Putamen (tissue), 1 donor: ENCODE measurements around the gene SIM1.

Experiments
- DNase-seq: peaks from one replicate; pipeline ENCODE4 v3.0.0-alpha.2; 2016; ENCODE audit warnings: low spot score

The SIM1 gene

GRCh38 chr6:100353276-100354015 is 111.3 kb downstream of the SIM1 start:
- DNase-seq, result no peak

DNA sequence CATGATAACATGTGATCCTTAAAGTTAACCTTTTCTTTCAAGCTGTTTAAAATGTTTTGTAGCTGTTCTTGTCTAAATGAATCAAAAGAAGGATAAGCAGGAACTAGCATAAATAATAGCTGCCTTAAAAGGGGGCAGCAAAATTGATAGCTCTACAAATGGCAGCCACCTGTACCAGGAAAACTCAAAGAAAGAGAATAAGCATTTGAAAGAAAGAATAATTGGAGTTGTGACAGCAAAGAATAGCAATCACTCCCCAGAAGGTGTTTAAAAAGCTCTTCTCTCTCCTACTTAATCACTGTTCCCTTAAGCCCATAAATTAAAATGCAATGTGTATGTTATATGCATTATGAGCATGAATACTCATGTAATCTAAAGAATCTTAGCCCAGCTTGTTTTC is 114.6 kb downstream of the SIM1 start:
- no peak for DNase-seq

DNA sequence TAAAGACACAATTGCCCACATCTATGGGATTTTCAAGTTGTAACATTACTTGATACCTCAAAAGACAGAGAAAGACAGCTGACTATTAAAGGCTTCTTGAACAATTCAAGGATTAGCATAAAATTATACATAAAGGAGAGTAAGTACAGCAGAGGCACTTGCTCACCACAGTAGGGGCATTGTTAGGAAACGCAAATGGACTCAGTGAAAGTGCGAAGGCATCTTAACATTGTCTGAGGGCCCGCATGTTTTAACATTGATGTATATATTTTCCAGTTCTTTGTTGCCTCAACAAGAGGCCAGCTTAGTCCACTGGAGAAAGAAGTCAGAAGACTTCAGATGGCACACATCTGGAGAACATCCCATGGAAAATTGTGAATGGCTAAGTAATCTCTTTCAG is 115.4 kb downstream of the SIM1 start:
- no peak for DNase-seq

DNA sequence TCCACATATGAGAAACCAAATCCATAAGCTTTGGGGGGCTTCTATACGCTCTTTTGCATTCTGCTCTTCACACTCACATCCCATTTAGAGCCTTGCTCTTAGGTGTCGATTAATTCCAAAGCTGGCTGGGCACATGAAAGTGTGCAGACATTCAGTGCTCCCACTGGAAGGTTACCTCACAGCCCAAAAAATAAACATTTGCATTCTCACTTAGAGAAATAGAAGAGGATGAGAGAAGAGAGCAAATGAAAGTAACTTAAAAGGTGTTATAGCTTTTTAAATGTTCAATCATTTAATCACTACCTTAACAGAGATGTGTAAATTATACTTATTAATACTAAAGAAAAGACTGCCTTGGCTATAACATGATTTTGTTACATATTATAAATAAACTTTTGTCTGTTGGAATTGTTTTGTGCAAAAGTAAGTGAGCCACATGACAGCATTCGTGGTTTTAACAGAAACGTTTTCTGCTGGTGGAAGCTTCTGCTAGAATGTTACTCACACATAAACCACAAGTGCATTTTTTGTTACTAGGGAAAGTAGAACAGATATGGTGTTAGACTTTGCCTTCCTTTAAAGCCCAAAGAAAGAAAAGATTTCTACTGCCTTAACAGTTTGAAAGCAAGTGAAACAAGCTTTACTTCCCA is 116.7 kb downstream of the SIM1 start:
- DNase-seq, result no peak

DNA sequence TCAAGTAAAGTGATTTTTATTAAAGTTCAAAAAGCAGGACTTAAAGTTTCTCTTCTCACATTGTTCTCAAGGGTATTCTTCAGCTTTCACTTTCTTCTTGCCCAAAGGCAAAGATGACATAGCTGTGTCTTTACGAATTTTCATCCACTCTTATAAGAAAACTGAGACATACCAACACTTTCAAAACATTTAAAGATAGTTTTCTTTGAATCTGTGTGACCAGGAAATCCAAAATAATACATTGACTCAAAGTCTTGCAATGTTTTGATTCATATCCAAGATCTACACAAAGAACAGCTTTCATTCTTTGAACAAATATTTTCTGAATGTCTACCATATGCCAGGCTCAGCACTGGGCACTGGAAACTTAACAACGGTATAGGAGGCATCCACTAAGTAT is 117.9 kb downstream of the SIM1 start:
- no peak for DNase-seq

- DNase-seq, result no peak
These were observed 118.5 kb downstream of the SIM1 start for GRCh38 chr6:100346203-100346602.

DNA sequence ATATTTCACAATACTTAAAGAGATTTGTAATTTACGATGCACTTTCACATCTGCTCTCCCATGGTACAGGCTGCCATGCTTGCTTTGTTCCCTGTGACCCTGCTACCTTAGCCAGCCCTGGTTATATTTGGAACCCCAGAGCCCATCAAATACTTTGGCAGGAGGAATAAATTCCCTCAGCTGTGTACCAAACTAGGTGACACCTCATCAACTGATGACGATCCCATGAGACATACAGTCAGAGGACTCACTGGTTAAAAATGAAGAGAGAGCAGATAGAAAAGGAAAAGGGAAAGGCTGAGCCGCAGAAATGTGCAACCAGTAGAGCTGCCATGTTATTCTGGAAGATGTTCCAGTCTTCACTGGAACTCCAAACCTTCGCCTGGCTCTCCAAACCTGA is 120.0 kb downstream of the SIM1 start:
- DNase-seq, result no peak

DNA sequence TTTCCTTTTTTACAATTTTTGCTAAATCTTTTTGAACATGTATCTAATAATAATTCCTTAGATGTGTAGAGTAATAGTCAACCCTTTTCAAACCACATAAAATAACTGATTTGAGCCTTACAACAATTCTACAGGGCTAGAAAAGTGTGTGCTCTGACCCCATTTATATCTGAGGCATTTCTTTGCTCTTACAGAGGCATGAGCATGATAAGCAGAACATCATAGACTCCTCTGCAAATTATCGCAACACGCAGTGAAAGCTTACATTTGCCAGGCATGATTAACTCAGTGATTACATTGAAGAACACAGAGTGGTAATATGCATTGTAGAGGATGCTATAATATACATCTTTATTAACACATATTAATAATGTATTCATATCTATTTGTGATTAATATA is 120.4 kb downstream of the SIM1 start:
- DNase-seq, result no peak

GRCh38 chr6:100343316-100344077 is 121.2 kb downstream of the SIM1 start:
- DNase-seq, result no peak

DNA sequence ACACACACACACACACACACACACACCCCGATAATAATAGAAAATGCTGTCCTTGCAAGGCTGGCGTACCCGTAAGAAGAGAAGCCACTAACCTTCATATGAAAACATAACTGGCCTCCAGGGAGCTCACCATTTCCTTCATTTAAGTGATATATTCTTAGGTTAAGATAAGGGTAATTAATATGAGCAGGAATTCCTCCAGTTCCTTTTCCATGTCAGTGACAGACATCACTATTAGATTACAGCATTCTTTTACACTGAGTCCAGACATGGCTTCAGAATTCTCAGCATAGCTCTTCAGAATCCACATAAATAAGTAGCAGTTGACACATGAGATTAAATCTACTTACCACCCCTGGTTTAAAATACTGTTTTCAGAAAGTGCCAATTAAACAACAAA is 121.9 kb downstream of the SIM1 start:
- DNase-seq, result no peak

- no peak for DNase-seq
These were observed 125.0 kb downstream of the SIM1 start for GRCh38 chr6:100339574-100340255.

GRCh38 chr6:100338090-100338489 is 126.6 kb downstream of the SIM1 start:
- no peak for DNase-seq

GRCh38 chr6:100336876-100337275 is 127.8 kb downstream of the SIM1 start:
- DNase-seq, result no peak

DNA sequence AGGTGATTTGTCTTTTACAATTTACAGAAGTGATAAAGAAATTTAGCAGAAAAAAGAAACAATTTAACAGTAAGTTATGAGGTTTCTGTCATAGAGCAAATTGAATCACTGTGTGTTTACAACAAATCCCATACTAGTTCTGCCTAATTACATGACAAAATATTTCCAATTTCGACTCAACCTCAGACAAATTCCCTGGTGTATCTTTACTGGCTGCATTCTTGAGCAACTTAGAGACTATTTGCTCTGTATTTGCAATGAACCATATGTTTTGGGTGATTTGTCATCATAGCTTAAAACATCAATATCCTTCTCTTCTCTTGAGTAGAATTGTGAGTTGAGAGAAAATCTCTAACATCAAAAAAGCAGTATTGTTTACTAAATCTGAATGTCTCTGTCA is 128.7 kb downstream of the SIM1 start:
- DNase-seq, result no peak
